GM12865 (cell line): ENCODE data around the gene PYGO2.

ENCODE experiments used
- DNase-seq: peaks from one replicate; pipeline ENCODE4 v3.0.0; 2010; ENCODE audit warnings: low read depth
- H3K4me3 ChIP-seq: 2 replicates; pipeline ENCODE4 v1.5.1; 2011; ENCODE audit warnings: mild to moderate bottlenecking, low read depth, low read length, control low read depth
- CTCF ChIP-seq: IDR thresholded peaks from 2 replicates; pipeline ENCODE4 v1.5.1; 2011; ENCODE audit warnings: low read length, control low read depth, low read depth, inconsistent platforms; ENCODE audit not compliant: insufficient read depth; ENCODE audit errors: missing control alignments

PYGO2 gene

DNA sequence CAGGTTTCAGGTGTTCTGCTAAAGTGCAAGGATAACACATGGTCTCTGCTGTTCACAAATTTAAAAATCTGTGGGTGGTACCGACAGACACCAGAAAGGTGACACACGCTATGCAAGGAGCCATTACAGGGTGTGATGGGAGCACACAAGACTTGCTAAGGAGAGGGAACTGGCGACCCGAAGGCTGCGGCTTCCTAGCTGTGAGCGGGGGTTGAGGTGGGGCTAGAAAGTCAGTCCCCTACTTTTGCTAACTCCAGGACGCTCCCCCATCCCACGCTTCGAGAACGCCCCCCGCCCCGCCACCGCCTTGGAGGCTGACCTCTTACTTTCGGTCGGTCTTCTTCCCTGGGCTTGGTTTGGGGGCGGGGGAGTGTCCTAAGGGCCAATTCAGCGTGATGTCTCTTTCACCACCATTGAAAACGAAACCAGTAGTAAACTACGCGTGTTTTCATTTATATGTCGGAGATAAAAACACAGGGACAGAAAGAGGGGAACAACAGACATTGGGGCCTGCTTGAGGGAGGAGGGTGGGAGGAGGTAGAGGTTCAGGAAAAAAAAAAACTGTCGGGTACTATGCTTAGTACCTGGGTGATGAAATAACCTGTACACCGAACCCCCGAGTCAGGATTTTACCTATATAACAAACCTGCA lies 14.0 kb upstream of the PYGO2 start:
- no peak for TF ChIP-seq CTCF

DNA sequence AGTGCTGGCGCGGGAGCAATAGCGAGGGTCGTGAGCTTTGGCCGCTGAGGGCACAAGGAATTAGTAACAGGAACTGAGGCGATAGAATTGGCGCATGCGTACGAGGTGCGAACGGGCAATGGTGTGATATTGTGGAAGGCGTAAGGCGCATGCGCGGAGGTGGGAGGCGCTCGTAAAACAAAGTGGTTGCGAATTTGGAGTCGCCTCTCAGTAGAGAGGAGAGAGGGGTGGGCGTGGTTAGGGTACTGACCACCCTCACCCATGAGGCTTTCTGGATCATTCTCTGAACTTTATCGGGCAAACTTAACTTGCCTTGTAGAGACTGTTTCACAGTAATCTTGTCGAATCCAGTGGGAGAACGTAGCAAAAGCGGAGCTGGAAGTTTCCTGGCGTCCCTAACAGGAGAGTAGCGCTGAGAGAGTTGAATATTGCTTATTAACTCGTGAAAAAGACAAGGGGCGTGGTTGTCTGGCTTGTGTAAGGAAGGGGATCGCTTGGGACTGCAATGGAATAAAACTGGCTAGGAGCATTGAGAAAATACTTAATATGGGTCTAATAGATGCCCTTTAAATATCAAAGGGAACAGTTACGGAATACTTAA lies 13.3 kb upstream of the PYGO2 start:
- DNase-seq = peak; percentile 98
- H3K4me3 ChIP-seq = peak overlapping the region; percentile 96
- no peak for TF ChIP-seq CTCF

More for the DNA sequence above, 14.0 kb upstream of the PYGO2 start:
- H3K4me3 ChIP-seq = peak overlapping the region; percentile 96
- DNase-seq = peak; percentile 82

GRCh38 chr1:154974102-154974807 lies 12.7 kb upstream of the PYGO2 start, which contains the start of gene CKS1B:
Gene CKS1B, plus strand, starts transcription at chr1:154974681. Its CDS starts 65 bp downstream, at chr1:154974746.
- DNase-seq = peak; percentile 100
- TF ChIP-seq CTCF = no peak
- H3K4me3 ChIP-seq = peak within 1 kb of the TSS; percentile 96

DNA sequence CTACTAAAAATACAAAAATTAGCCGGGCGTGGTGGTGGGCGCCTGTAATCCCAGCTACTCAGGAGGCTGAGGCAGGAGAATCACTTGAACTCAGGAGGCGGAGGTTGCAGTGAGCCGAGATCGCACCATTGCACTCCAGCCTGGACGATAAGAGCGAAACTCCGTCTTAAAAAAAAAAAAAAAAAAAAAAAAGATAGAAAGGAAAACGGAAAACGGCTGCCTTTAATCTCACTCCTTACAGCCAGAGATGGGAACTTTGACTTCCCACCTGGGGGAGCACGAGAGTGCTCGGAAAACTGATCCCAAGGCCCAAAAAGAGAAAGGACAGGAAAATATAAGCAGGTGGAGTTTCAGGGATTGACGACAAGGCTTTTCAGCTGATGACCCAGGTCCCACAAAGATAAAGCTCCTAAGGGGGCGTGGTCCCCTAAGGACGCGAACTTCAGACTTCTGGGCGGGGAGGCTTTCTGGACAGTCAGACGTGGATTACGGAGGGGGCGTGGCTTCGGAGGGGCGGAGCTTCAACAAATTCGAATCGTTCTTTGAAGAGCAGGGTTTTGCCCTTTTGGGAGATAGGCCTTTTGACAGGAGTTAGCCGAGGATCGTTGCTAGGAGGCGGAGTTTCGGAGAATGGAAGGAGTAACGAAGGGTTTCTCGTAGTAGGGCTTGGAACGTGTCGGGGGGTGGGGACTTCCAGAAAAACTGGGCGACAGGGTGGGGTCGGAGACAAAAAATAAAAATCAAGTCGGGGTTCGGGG lies 11.9 kb upstream of the PYGO2 start:
- H3K4me3 ChIP-seq = peak overlapping the region; percentile 96
- peak; percentile 96 for DNase-seq
- no peak for TF ChIP-seq CTCF

DNA sequence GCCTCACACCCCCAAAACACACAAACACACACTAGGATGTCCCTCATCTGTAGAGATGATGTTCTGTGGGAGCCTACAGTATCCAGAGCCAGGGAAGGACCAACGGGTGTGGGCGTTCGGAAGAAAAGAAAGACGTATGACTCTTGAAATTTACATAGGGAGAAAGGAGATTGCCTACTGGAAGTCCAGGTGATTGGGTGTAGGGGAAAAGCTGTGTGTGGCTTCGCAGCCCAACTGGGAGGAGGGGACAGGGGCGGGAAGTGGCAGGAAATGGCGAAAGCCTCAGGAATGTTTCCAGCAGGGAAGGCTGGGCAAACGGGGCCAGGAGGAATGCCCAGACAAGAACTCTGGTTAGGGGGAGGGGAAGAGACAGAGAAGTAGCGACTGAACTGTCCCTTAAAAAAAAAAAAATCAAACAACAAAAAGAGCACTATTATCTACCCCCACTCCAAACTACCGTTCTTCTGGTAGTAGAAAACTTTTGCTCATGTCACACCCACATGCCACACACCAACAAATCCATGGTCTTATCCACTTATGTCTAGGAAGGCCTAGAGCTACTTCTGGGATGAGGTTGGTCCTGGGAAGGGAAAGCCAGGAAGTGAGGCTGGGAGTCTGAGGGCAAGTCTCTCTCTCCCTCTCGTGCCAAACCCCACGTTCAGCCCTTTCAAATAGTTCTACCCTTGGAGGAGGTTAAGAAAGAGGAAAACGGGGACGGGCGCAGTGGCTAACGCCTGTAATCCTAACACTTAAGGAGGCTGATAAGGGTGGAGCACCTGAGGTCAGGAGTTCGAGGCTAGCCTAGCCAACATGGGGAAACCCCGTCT lies 11.1 kb upstream of the PYGO2 start:
- TF ChIP-seq CTCF = no peak
- peak overlapping the region; percentile 96 for H3K4me3 ChIP-seq
- DNase-seq = no peak

GRCh38 chr1:154972213-154972516 lies 10.6 kb upstream of the PYGO2 start:
- no peak for TF ChIP-seq CTCF
- DNase-seq = no peak
- H3K4me3 ChIP-seq = no peak overlapping the region
